ENCODE measurements around the gene UIMC1. TPM values are rescaled to one million over a fixed set of nuclear protein-coding genes. Genes with fewer than 3 reads are reported as not detected.
A peak's percentile ranks its signal among the peaks of the same experiment; 100 is the strongest.

UIMC1 gene
- total RNA-seq, 1 donor from 2014 or later, result 67.7 TPM

GRCh38 chr5:176859916-176860315, 146.7 kb downstream of the UIMC1 start:
- Histone ChIP-seq H3K4me1 (peaks cover 29% of the 10 kb centered on the region), H3K4me3 (no peak overlapping the region), H2AFZ (replicated peaks) (no peak overlapping the region), H3K9ac (no peak overlapping the region), H3K27me3 (no peaks in the 10 kb centered on the region), H3F3A (ENCODE audit: low read depth) (peaks cover 16% of the 10 kb centered on the region), H3K36me3 (no peaks in the 10 kb centered on the region), H3K9me3 (ENCODE audit: low read depth) (no peaks in the 10 kb centered on the region), H3K4me2 (no peak overlapping the region), H3K27ac (no peak overlapping the region), H3K79me2 (ENCODE audit: low read depth) (no peaks in the 10 kb centered on the region), H4K20me1 (ENCODE audit: low read depth) (no peaks in the 10 kb centered on the region)
- no peak overlapping the region for H3K27ac Mint-ChIP-seq
- H3K36me3 Mint-ChIP-seq, result no peaks in the 10 kb centered on the region
- no peak for DNase-seq (ENCODE audit: low spot score)
- TF ChIP-seq EZH2phosphoT487 (IDR thresholded peaks at IDR 0.05), result no peak
- TF ChIP-seq EZH2 (IDR thresholded peaks at IDR 0.05), result no peak
- no peak for TF ChIP-seq CTCF (IDR thresholded peaks at IDR 0.05)
- H3K9me3 Mint-ChIP-seq, result no peaks in the 10 kb centered on the region
- H3K27me3 Mint-ChIP-seq (ENCODE audit: insufficient read depth, low read depth), result peaks cover 8% of the 10 kb centered on the region
- no peak overlapping the region for H3K4me3 Mint-ChIP-seq
- peaks cover 22% of the 10 kb centered on the region for H3K4me1 Mint-ChIP-seq

GRCh38 chr5:176857894-176858273, 148.7 kb downstream of the UIMC1 start:
- no peak overlapping the region for H3K27ac Mint-ChIP-seq

GRCh38 chr5:176857216-176857893, 149.2 kb downstream of the UIMC1 start:
- Mint-ChIP-seq H3K27ac (peak overlapping the region; percentile 42), H3K4me3 (peak overlapping the region; percentile 22), H3K27me3 (ENCODE audit: insufficient read depth, low read depth) (peaks cover 3% of the 10 kb centered on the region), H3K36me3 (no peaks in the 10 kb centered on the region), H3K4me1 (peaks cover 21% of the 10 kb centered on the region), H3K9me3 (no peaks in the 10 kb centered on the region)
- H2AFZ ChIP-seq (replicated peaks), result no peak overlapping the region
- no peak overlapping the region for H3K27ac ChIP-seq
- H3K36me3 ChIP-seq, result no peaks in the 10 kb centered on the region
- peaks cover 21% of the 10 kb centered on the region for H3K4me1 ChIP-seq
- TF ChIP-seq CTCF (IDR thresholded peaks at IDR 0.05), result no peak
- TF ChIP-seq EZH2 (IDR thresholded peaks at IDR 0.05), result no peak
- TF ChIP-seq EZH2phosphoT487 (IDR thresholded peaks at IDR 0.05), result no peak
- no peaks in the 10 kb centered on the region for H3F3A ChIP-seq (ENCODE audit: low read depth)
- H3K4me2 ChIP-seq, result no peak overlapping the region
- no peak overlapping the region for H3K4me3 ChIP-seq
- no peaks in the 10 kb centered on the region for H3K79me2 ChIP-seq (ENCODE audit: low read depth)
- no peak overlapping the region for H3K9ac ChIP-seq
- DNase-seq (ENCODE audit: low spot score), result no peak
- no peaks in the 10 kb centered on the region for H4K20me1 ChIP-seq (ENCODE audit: low read depth)
- no peaks in the 10 kb centered on the region for H3K9me3 ChIP-seq (ENCODE audit: low read depth)
- H3K27me3 ChIP-seq, result no peaks in the 10 kb centered on the region

More at GRCh38 chr5:176857894-176858273, 148.7 kb downstream of the UIMC1 start:
- no peak overlapping the region for H3K4me3 ChIP-seq
- peaks cover 3% of the 10 kb centered on the region for H3F3A ChIP-seq (ENCODE audit: low read depth)
- Mint-ChIP-seq H3K9me3 (no peaks in the 10 kb centered on the region), H3K27me3 (ENCODE audit: insufficient read depth, low read depth) (peaks cover 4% of the 10 kb centered on the region), H3K4me3 (no peak overlapping the region), H3K4me1 (peaks cover 22% of the 10 kb centered on the region), H3K36me3 (no peaks in the 10 kb centered on the region)
- no peaks in the 10 kb centered on the region for H3K27me3 ChIP-seq
- TF ChIP-seq CTCF (IDR thresholded peaks at IDR 0.05) (no peak), EZH2phosphoT487 (IDR thresholded peaks at IDR 0.05) (no peak)
- H4K20me1 ChIP-seq (ENCODE audit: low read depth), result no peaks in the 10 kb centered on the region
- no peak for DNase-seq (ENCODE audit: low spot score)
- H2AFZ ChIP-seq (replicated peaks), result no peak overlapping the region
- H3K4me1 ChIP-seq, result peaks cover 21% of the 10 kb centered on the region
- no peaks in the 10 kb centered on the region for H3K36me3 ChIP-seq
- no peaks in the 10 kb centered on the region for H3K9me3 ChIP-seq (ENCODE audit: low read depth)
- H3K4me2 ChIP-seq, result no peak overlapping the region
- H3K27ac ChIP-seq, result no peak overlapping the region
- H3K79me2 ChIP-seq (ENCODE audit: low read depth), result no peaks in the 10 kb centered on the region
- no peak overlapping the region for H3K9ac ChIP-seq
